GM23338 (cell line): ENCODE measurements around the gene CDH23. TPM values are rescaled to one million over a fixed set of nuclear protein-coding genes. Genes with fewer than 3 reads are reported as not detected.
A peak's percentile ranks its signal among the peaks of the same experiment; 100 is the strongest.

Experiments
- ATAC-seq: fragments of 200-7000 bp; cut with Tn5 transposase; 3 replicates; pipeline ENCODE4 v1.9.1; 2020
- DNase-seq: peaks from one replicate; pipeline ENCODE4 v3.0.0-alpha.2; 2015; ENCODE audit warnings: low spot score
- H2AFZ ChIP-seq: fragments of 200-600 bp; sonication (generic); 2 replicates; pipeline ENCODE4 v1.8.0; 2016; ENCODE audit warnings: antibody characterized with exemption, mild to moderate bottlenecking, moderate library complexity
- H3F3A ChIP-seq: fragments of 200-600 bp; sonication (generic); replicated peaks from 2 replicates; pipeline ENCODE4 v1.8.0; 2017; ENCODE audit warnings: antibody characterized with exemption, mixed run types, low read depth
- H3K27ac ChIP-seq: fragments of 200-600 bp; sonication (generic); 2 replicates; pipeline ENCODE4 v1.6.1; 2016; ENCODE audit warnings: low read depth
- H3K27me3 ChIP-seq: fragments of 200-600 bp; sonication (generic); 2 replicates; pipeline ENCODE4 v1.8.0; 2016; ENCODE audit warnings: mild to moderate bottlenecking, mixed run types, moderate library complexity; ENCODE audit not compliant: insufficient read depth
- H3K36me3 ChIP-seq: fragments of 200-600 bp; sonication (generic); 2 replicates; pipeline ENCODE4 v1.8.0; 2016; ENCODE audit warnings: mild to moderate bottlenecking; ENCODE audit not compliant: insufficient read depth
- H3K4me1 ChIP-seq: fragments of 200-600 bp; sonication (generic); 2 replicates; pipeline ENCODE4 v1.8.0; 2016; ENCODE audit warnings: mild to moderate bottlenecking, moderate library complexity; ENCODE audit not compliant: insufficient read depth
- H3K4me2 ChIP-seq: fragments of 200-600 bp; sonication (generic); 2 replicates; pipeline ENCODE4 v1.7.1; 2017; ENCODE audit warnings: mixed run types
- H3K4me3 ChIP-seq: fragments of 200-600 bp; sonication (generic); 2 replicates; pipeline ENCODE4 v1.6.1; 2016; ENCODE audit warnings: mixed run types
- H3K79me2 ChIP-seq: fragments of 200-600 bp; sonication (generic); replicated peaks from 2 replicates; pipeline ENCODE4 v1.8.0; 2017; ENCODE audit warnings: mild to moderate bottlenecking; ENCODE audit not compliant: insufficient read depth
- H3K9me2 ChIP-seq: fragments of 200-600 bp; sonication (generic); 2 replicates; pipeline ENCODE4 v1.8.0; 2017; ENCODE audit not compliant: insufficient read depth
- H4K20me1 ChIP-seq: fragments of 200-600 bp; sonication (generic); replicated peaks from 2 replicates; pipeline ENCODE4 v1.8.0; 2017; ENCODE audit warnings: mild to moderate bottlenecking; ENCODE audit not compliant: insufficient read depth
- H3K27ac Mint-ChIP-seq: 2 replicates; pipeline ENCODE4 v1.8.0; 2020; ENCODE audit warnings: inconsistent platforms, mild to moderate bottlenecking, moderate library complexity, mixed read lengths
- H3K27me3 Mint-ChIP-seq: 3 replicates; pipeline ENCODE4 v1.8.0; 2022; ENCODE audit warnings: low read depth, mild to moderate bottlenecking, moderate library complexity, mixed read lengths, inconsistent platforms; ENCODE audit not compliant: insufficient read depth, poor library complexity
- H3K36me3 Mint-ChIP-seq: 3 replicates; pipeline ENCODE4 v1.8.0; 2021; ENCODE audit warnings: low read depth, mild to moderate bottlenecking, inconsistent platforms, moderate library complexity, mixed read lengths
- H3K4me1 Mint-ChIP-seq: 3 replicates; pipeline ENCODE4 v1.8.0; 2020; ENCODE audit warnings: mild to moderate bottlenecking, inconsistent platforms, mixed read lengths
- H3K4me3 Mint-ChIP-seq: 3 replicates; pipeline ENCODE4 v1.8.0; 2021; ENCODE audit warnings: moderate library complexity, mild to moderate bottlenecking, inconsistent platforms, mixed read lengths
- H3K9me3 Mint-ChIP-seq: 3 replicates; pipeline ENCODE4 v1.8.0; 2020; ENCODE audit warnings: moderate library complexity, mild to moderate bottlenecking, inconsistent platforms, mixed read lengths
- CREB1 ChIP-seq: fragments of 250-450 bp; sonication (Bioruptor Pico); IDR thresholded peaks from 2 replicates; pipeline ENCODE4 v1.5.0; 2020; ENCODE audit warnings: low read depth, mild to moderate bottlenecking, moderate library complexity
- CTCF ChIP-seq, 2 experiments: fragments of 200-600 bp in 1 of 2; sonication (generic) in 1 of 2; conservative IDR thresholded peaks; 2 replicates each; pipeline versions ENCODE4 v1.5.1 to v1.6.1; 2016 to 2017; ENCODE audit warnings: antibody characterized with exemption in 2 of 2, low read depth in 2 of 2, mild to moderate bottlenecking in 2 of 2, moderate library complexity in 1 of 2
- EZH2 ChIP-seq: fragments of 200-600 bp; sonication (generic); IDR thresholded peaks from one replicate; pipeline ENCODE4 v1.8.0; 2017; ENCODE audit warnings: antibody characterized with exemption, mild to moderate bottlenecking, low read depth; ENCODE audit not compliant: unreplicated experiment
- EZH2phosphoT487 ChIP-seq: fragments of 200-600 bp; sonication (generic); IDR thresholded peaks from one replicate; pipeline ENCODE4 v1.8.1; 2018; ENCODE audit warnings: antibody characterized with exemption; ENCODE audit not compliant: unreplicated experiment
- JUNB ChIP-seq: IDR thresholded peaks from one replicate; pipeline ENCODE4 v1.6.1; 2016; ENCODE audit warnings: antibody characterized with exemption; ENCODE audit not compliant: unreplicated experiment
- NANOG ChIP-seq: IDR thresholded peaks from 2 replicates; pipeline ENCODE4 v1.6.1; 2016; ENCODE audit warnings: antibody characterized with exemption, borderline replicate concordance
- POLR2AphosphoS5 ChIP-seq: IDR thresholded peaks from 2 replicates; pipeline ENCODE4 v1.6.1; 2016; ENCODE audit warnings: antibody characterized with exemption, low read depth
- STAT1 ChIP-seq: IDR thresholded peaks from one replicate; pipeline ENCODE4 v1.6.1; 2016; ENCODE audit warnings: antibody characterized with exemption; ENCODE audit not compliant: unreplicated experiment
- ZNF114 ChIP-seq: fragments of 250-450 bp; sonication (Bioruptor Pico); IDR thresholded peaks from 2 replicates; pipeline ENCODE4 v1.5.0; 2020; ENCODE audit warnings: mild to moderate bottlenecking, moderate library complexity
- ZNF331 ChIP-seq: fragments of 250-450 bp; sonication (Bioruptor Pico); IDR thresholded peaks from 2 replicates; pipeline ENCODE4 v1.5.0; 2020; ENCODE audit warnings: low read depth, mild to moderate bottlenecking, moderate library complexity
- long read RNA-seq: library from polyadenylated mRNA; unstranded; transcript quantifications from one replicate; pipeline ENCODE4 v2.0.0, GENCODE V29; 2020; ENCODE audit not compliant: unreplicated experiment
- polyA plus RNA-seq: library from polyadenylated mRNA; unstranded; fragments of >200 nt; fragmentation: Nextera tagmentation; extraction: Ambion mirVana; gene quantifications from 2 replicates; pipeline ENCODE4 v1.2.1, GENCODE V29; 2016
- total RNA-seq: library from RNA; depleted of rRNA; stranded (reverse); fragments of >200 nt; shearing (Covaris generic); gene quantifications from 2 replicates; pipeline ENCODE4 v1.2.3, GENCODE V29; 2014; rRNA removed
- TF ChIP-seq, protein P1 (sequence below): IDR thresholded peaks from one replicate; pipeline ENCODE4 v1.6.1; 2018; ENCODE audit warnings: antibody characterized with exemption; ENCODE audit not compliant: unreplicated experiment
- TF ChIP-seq, protein P2 (sequence below): IDR thresholded peaks from 2 replicates; pipeline ENCODE4 v1.6.1; 2016; ENCODE audit warnings: antibody characterized with exemption

The CDH23 gene
- 4.3 and 6.2 TPM in 2 replicates for total RNA-seq
- polyA plus RNA-seq, result 0.73 and 0.95 TPM in 2 replicates
- long read RNA-seq, partial matches to known transcripts, result 0 of 2 reads
- long read RNA-seq, other reads (novel, unspliced or antisense), result 2 of 2 reads

GRCh38 chr10:71396711-71397295 is at the start of gene CDH23:
Gene CDH23, plus strand, starts transcription at chr10:71396920. Its CDS starts 42,912 bp downstream, at chr10:71439832.
- H3K9me3 Mint-ChIP-seq, result no peaks in the 10 kb centered on the region
- no peaks in the 10 kb centered on the region for H3K36me3 Mint-ChIP-seq
- peaks cover 41% of the 10 kb centered on the region for H3K27me3 Mint-ChIP-seq
- peak; percentile 78 for DNase-seq
- peak within 1 kb of the TSS; percentile 73 for H3K4me3 Mint-ChIP-seq
- peak within 1 kb of the TSS; percentile 75 for H3K4me3 ChIP-seq
- H3K27ac Mint-ChIP-seq, result no peak within 1 kb of the TSS
- H3K36me3 ChIP-seq, result no peaks in the 10 kb centered on the region
- H4K20me1 ChIP-seq, result 0 out of 2 replicates have a peak, but pooled peaks cover 5% of the 10 kb centered on the region
- H3K79me2 ChIP-seq, result no peaks in the 10 kb centered on the region
- TF ChIP-seq ZNF331 (CRISPR knock-in tag) (no peak), POLR2AphosphoS5 (0 out of 2 replicates have a peak, but pooled peaks have one; percentile 25)
- H2AFZ ChIP-seq, result peak within 1 kb of the TSS; percentile 93
- peaks cover 18% of the 10 kb centered on the region for H3K4me1 Mint-ChIP-seq
- H3K27ac ChIP-seq, result no peak within 1 kb of the TSS
- peaks cover 21% of the 10 kb centered on the region for H3K4me1 ChIP-seq
- peak; percentile 23 for ATAC-seq
- H3K9me2 ChIP-seq, result no peaks in the 10 kb centered on the region
- peak within 1 kb of the TSS; percentile 96 for H3K4me2 ChIP-seq
- H3K27me3 ChIP-seq, result peaks cover 48% of the 10 kb centered on the region
- 0 out of 2 replicates have a peak, but pooled peaks cover 3% of the 10 kb centered on the region for H3F3A ChIP-seq

GRCh38 chr10:71347587-71348395 is 48.9 kb upstream of the CDH23 start:
- Histone ChIP-seq H2AFZ (no peak overlapping the region), H3K36me3 (no peaks in the 10 kb centered on the region), H3K4me1 (peaks cover 28% of the 10 kb centered on the region), H3K27me3 (no peaks in the 10 kb centered on the region), H3K27ac (no peak overlapping the region), H4K20me1 (no peaks in the 10 kb centered on the region), H3K9me2 (no peaks in the 10 kb centered on the region), H3K79me2 (no peaks in the 10 kb centered on the region), H3F3A (peaks cover 11% of the 10 kb centered on the region), H3K4me3 (no peak overlapping the region), H3K4me2 (no peak overlapping the region)
- DNase-seq (no peak), ATAC-seq (no peak)
- Mint-ChIP-seq H3K27me3 (peaks cover 16% of the 10 kb centered on the region), H3K9me3 (0 out of 3 replicates have a peak, but pooled peaks cover 4% of the 10 kb centered on the region), H3K4me3 (no peak overlapping the region), H3K36me3 (peaks cover 3% of the 10 kb centered on the region; the same call in 1 of the 3 replicates), H3K4me1 (peaks cover 36% of the 10 kb centered on the region), H3K27ac (no peak overlapping the region)
- no peak for TF ChIP-seq ZNF331 (CRISPR knock-in tag)
- TF ChIP-seq CREB1 (CRISPR knock-in tag), result no peak
- TF ChIP-seq NANOG, result no peak
- TF ChIP-seq EZH2, result no peak
- no peak for TF ChIP-seq CTCF (conservative IDR thresholded peaks at IDR 0.05; ENCODE audit: low read depth in 2 of 2)
- TF ChIP-seq ZNF114 (CRISPR knock-in tag), result no peak
- TF ChIP-seq, protein P1, sequence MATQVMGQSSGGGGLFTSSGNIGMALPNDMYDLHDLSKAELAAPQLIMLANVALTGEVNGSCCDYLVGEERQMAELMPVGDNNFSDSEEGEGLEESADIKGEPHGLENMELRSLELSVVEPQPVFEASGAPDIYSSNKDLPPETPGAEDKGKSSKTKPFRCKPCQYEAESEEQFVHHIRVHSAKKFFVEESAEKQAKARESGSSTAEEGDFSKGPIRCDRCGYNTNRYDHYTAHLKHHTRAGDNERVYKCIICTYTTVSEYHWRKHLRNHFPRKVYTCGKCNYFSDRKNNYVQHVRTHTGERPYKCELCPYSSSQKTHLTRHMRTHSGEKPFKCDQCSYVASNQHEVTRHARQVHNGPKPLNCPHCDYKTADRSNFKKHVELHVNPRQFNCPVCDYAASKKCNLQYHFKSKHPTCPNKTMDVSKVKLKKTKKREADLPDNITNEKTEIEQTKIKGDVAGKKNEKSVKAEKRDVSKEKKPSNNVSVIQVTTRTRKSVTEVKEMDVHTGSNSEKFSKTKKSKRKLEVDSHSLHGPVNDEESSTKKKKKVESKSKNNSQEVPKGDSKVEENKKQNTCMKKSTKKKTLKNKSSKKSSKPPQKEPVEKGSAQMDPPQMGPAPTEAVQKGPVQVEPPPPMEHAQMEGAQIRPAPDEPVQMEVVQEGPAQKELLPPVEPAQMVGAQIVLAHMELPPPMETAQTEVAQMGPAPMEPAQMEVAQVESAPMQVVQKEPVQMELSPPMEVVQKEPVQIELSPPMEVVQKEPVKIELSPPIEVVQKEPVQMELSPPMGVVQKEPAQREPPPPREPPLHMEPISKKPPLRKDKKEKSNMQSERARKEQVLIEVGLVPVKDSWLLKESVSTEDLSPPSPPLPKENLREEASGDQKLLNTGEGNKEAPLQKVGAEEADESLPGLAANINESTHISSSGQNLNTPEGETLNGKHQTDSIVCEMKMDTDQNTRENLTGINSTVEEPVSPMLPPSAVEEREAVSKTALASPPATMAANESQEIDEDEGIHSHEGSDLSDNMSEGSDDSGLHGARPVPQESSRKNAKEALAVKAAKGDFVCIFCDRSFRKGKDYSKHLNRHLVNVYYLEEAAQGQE, result no peak
- TF ChIP-seq, protein P2, sequence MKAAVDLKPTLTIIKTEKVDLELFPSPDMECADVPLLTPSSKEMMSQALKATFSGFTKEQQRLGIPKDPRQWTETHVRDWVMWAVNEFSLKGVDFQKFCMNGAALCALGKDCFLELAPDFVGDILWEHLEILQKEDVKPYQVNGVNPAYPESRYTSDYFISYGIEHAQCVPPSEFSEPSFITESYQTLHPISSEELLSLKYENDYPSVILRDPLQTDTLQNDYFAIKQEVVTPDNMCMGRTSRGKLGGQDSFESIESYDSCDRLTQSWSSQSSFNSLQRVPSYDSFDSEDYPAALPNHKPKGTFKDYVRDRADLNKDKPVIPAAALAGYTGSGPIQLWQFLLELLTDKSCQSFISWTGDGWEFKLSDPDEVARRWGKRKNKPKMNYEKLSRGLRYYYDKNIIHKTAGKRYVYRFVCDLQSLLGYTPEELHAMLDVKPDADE, result no peak
- no peak for TF ChIP-seq STAT1
- TF ChIP-seq EZH2phosphoT487, result no peak
- no peak for TF ChIP-seq JUNB
